Endothelial cell of umbilical vein (primary cell): ENCODE data around the gene HNMT. TPM values are rescaled to one million over a fixed set of nuclear protein-coding genes. Genes with fewer than 3 reads are reported as not detected.

Experiments
- BruUV-seq: library from RNA; stranded (reverse); fragments of 400-500 nt; replicated peaks from 2 replicates; lab custom pipeline; 2021; lab: Mats Ljungman, UMichigan
- CTCF ChIA-PET: fragments of 300-600, 350-600 bp; sonication (Branson Sonifier 250); formaldehyde crosslinking; loops from one replicate; lab custom pipeline; 2021; ENCODE audit warnings: antibody characterized with exemption, inconsistent platforms; lab: Charles Lee
- POLR2A ChIA-PET: fragments of 300-600, 350-600 bp; sonication (Branson Sonifier 250); formaldehyde crosslinking; loops from one replicate; lab custom pipeline; 2021; ENCODE audit warnings: antibody characterized with exemption, inconsistent platforms; lab: Charles Lee
- DNase-seq: peaks from one replicate; pipeline ENCODE4 v3.0.0-alpha.2; 2011; ENCODE audit warnings: low read depth, low spot score
- FAIRE-seq: peaks from 2 replicates; lab custom pipeline; 2011; peaks lifted over from hg19 to GRCh38; lab: Jason Lieb, UNC
- H2AFZ ChIP-seq: 2 replicates; pipeline ENCODE4 v1.6.0; 2012; ENCODE audit warnings: low read depth, low read length, control low read depth, inconsistent platforms
- H3K27ac ChIP-seq: 2 replicates; pipeline ENCODE4 v1.5.1; 2011; ENCODE audit warnings: low read depth, mild to moderate bottlenecking, control low read depth, low read length, moderate library complexity; ENCODE audit not compliant: insufficient read depth
- H3K27me3 ChIP-seq, 2 experiments: 2 replicates each; pipeline versions ENCODE4 v1.6.0 to v1.6.1; 2011; ENCODE audit warnings: low read length in 2 of 2, mixed read lengths in 1 of 2; ENCODE audit not compliant: control insufficient read depth in 2 of 2, insufficient read depth in 2 of 2
- H3K36me3 ChIP-seq, 2 experiments: 2 replicates in 1 of 2; 3 replicates in 1 of 2; pipeline ENCODE4 v1.5.1; 2011; ENCODE audit warnings: low read length in 2 of 2, mild to moderate bottlenecking in 1 of 2, moderate library complexity in 1 of 2; ENCODE audit not compliant: control insufficient read depth in 2 of 2, insufficient read depth in 2 of 2; ENCODE audit errors: extremely low read depth in 1 of 2
- H3K4me1 ChIP-seq: 3 replicates; pipeline ENCODE4 v1.5.1; 2011; ENCODE audit warnings: mild to moderate bottlenecking, low read length; ENCODE audit not compliant: control insufficient read depth, insufficient read depth; ENCODE audit errors: extremely low read depth
- H3K4me2 ChIP-seq: 2 replicates; pipeline ENCODE4 v1.6.1; 2011; ENCODE audit warnings: low read length, control low read depth, mixed read lengths; ENCODE audit not compliant: insufficient read depth
- H3K4me3 ChIP-seq, 3 experiments: fragments of 200-600 bp in 1 of 3; sonication (generic), shearing (Covaris generic) in 1 of 3; replicated peaks in 1 of 3; 2 replicates each; pipeline ENCODE4 v1.5.1; 2011 to 2016; ENCODE audit warnings: control low read depth in 3 of 3, low read length in 3 of 3, mild to moderate bottlenecking in 2 of 3, inconsistent platforms in 1 of 3, low read depth in 1 of 3, moderate library complexity in 1 of 3; ENCODE audit not compliant: insufficient read depth in 1 of 3
- H3K79me2 ChIP-seq: 2 replicates; pipeline ENCODE4 v1.6.0; 2012; ENCODE audit warnings: low read length, inconsistent platforms; ENCODE audit not compliant: control insufficient read depth, insufficient read depth
- H3K9ac ChIP-seq: replicated peaks from 2 replicates; pipeline ENCODE3; 2011; ENCODE audit warnings: low read length, control low read depth; ENCODE audit not compliant: insufficient read depth; ENCODE audit errors: extremely low read depth
- H3K9me1 ChIP-seq: replicated peaks from 3 replicates; pipeline ENCODE4 v1.6.0; 2011; ENCODE audit warnings: mild to moderate bottlenecking, low read length; ENCODE audit not compliant: control insufficient read depth, insufficient read depth; ENCODE audit errors: extremely low read depth
- H3K9me3 ChIP-seq: replicated peaks from 2 replicates; pipeline ENCODE4 v1.5.1; 2012; ENCODE audit warnings: low read length, inconsistent platforms; ENCODE audit not compliant: control insufficient read depth, insufficient read depth
- H4K20me1 ChIP-seq: replicated peaks from 2 replicates; pipeline ENCODE3; 2011; ENCODE audit warnings: mild to moderate bottlenecking, low read length; ENCODE audit not compliant: control insufficient read depth, insufficient read depth; ENCODE audit errors: extremely low read depth
- EZH2 ChIP-seq: IDR thresholded peaks from 2 replicates; pipeline ENCODE4 v1.6.1; 2012; ENCODE audit warnings: borderline replicate concordance, low read depth, mild to moderate bottlenecking, moderate library complexity, low read length, inconsistent platforms; ENCODE audit not compliant: severe bottlenecking
- FOS ChIP-seq: IDR thresholded peaks from 2 replicates; pipeline ENCODE4 v1.6.1; 2011; ENCODE audit warnings: mild to moderate bottlenecking, low read length, moderate library complexity, borderline replicate concordance; ENCODE audit not compliant: insufficient read depth
- GATA2 ChIP-seq: IDR thresholded peaks from 2 replicates; pipeline ENCODE4 v1.7.0; 2011; ENCODE audit warnings: low read depth, mild to moderate bottlenecking, moderate library complexity, mixed read lengths, low read length; ENCODE audit not compliant: insufficient read length, insufficient read depth
- JUN ChIP-seq: IDR thresholded peaks from 2 replicates; pipeline ENCODE4 v1.6.1; 2011; ENCODE audit warnings: borderline replicate concordance, low read depth; ENCODE audit not compliant: insufficient read length, insufficient read depth
- MYC ChIP-seq: IDR thresholded peaks from one replicate; pipeline ENCODE4 v1.6.1; 2011; ENCODE audit warnings: mild to moderate bottlenecking, low read depth, low read length
- POLR2A ChIP-seq: IDR thresholded peaks from 2 replicates; pipeline ENCODE4 v1.6.1; 2012; ENCODE audit warnings: low read depth, mild to moderate bottlenecking, control low read depth, low read length
- POLR2AphosphoS5 ChIP-seq: IDR thresholded peaks from 2 replicates; pipeline ENCODE4 v1.6.1; 2012; ENCODE audit warnings: low read depth, mild to moderate bottlenecking, control low read depth, low read length, moderate library complexity; ENCODE audit not compliant: insufficient read depth
- dilution Hi-C: fragments of 300-500 bp; cut with MboI; formaldehyde crosslinking; loops from one replicate; pipeline ENCODE4 v1.15.0; 2019; ENCODE audit warnings: low sequenced_read_pairs; ENCODE audit not compliant: extremely low pct_ligation_motif_present
- intact Hi-C: fragments of 100-400 bp; cut with micrococcal nuclease; formaldehyde crosslinking; loops from one replicate; pipeline ENCODE4 v1.10.0; 2022
- polyA plus RNA-seq, 4 experiments: library from polyadenylated mRNA; depleted of rRNA in 3 of 4; stranded (reverse) in 3 of 4; unstranded in 1 of 4; fragments of >200 nt; gene quantifications; 2 replicates each; pipeline versions ENCODE4 v1.2.1 to v1.2.3, GENCODE V29; 2011 to 2012; ENCODE audit warnings: missing spikeins in 1 of 4
- total RNA-seq: library from RNA; stranded (reverse); gene quantifications from 2 replicates; pipeline ENCODE4 v1.2.3, GENCODE V29; 2021
- TF ChIP-seq, protein P1 (sequence below), 2 donors: IDR thresholded peaks; 1 replicate in 1 of 2; 2 replicates in 1 of 2; pipeline ENCODE4 v1.5.1; 2011; ENCODE audit warnings: low read length in 2 of 2, mild to moderate bottlenecking in 2 of 2, moderate library complexity in 2 of 2, control low read depth in 1 of 2, inconsistent platforms in 1 of 2, low read depth in 1 of 2; ENCODE audit not compliant: insufficient read depth in 1 of 2; ENCODE audit errors: extremely low read depth in 1 of 2
- TF ChIP-seq, protein P2 (sequence below): IDR thresholded peaks from 2 replicates; pipeline ENCODE4 v1.6.1; 2011; ENCODE audit not compliant: insufficient read depth, insufficient read length

HNMT gene
- total and polyA plus RNA-seq, 2 donors (not counting 3 experiments of a cell fraction or from before 2014, with no cell fraction given) = 8.6 to 16.9 TPM

DNA sequence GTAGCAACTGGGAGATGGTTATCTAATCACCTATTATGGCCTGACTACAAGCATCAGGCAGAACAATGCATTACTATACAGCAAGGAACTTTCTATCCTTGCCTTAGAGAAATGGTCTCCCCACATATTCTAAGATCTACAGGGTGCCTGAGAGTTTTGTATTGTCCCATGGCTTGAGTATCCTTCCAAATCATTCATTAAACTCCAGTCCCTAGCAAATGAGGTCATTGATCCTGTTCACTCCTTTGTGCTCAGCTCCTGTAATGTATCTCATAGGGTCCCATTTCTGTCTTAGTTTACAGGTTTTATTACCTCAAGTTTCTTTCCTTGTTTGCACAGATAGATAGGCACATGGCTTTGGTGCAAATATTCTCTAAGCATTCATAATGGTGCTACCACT is 9.0 kb downstream of the HNMT start:
- no peaks in the 10 kb centered on the region for H3K36me3 ChIP-seq
- no peaks in the 10 kb centered on the region for H3K9me3 ChIP-seq
- FAIRE-seq = no peak
- no peak overlapping the region for H3K9ac ChIP-seq
- no peak overlapping the region for H3K27ac ChIP-seq
- TF ChIP-seq POLR2AphosphoS5 = no peak
- no peak for DNase-seq
- H4K20me1 ChIP-seq = no peaks in the 10 kb centered on the region
- H3K4me3 ChIP-seq = no peak overlapping the region
- CTCF ChIA-PET = no interaction called here
- H3K9me1 ChIP-seq = no peaks in the 10 kb centered on the region
- dilution Hi-C loops = no loop called here
- no TSS peak for BruUV-seq
- peaks cover 18% of the 10 kb centered on the region for H3K4me1 ChIP-seq
- H3K79me2 ChIP-seq = no peaks in the 10 kb centered on the region
- no peak overlapping the region for H2AFZ ChIP-seq
- intact Hi-C loops = no loop called here
- no peaks in the 10 kb centered on the region for H3K27me3 ChIP-seq
- no peak overlapping the region for H3K4me2 ChIP-seq
- POLR2A ChIA-PET = no interaction called here

DNA sequence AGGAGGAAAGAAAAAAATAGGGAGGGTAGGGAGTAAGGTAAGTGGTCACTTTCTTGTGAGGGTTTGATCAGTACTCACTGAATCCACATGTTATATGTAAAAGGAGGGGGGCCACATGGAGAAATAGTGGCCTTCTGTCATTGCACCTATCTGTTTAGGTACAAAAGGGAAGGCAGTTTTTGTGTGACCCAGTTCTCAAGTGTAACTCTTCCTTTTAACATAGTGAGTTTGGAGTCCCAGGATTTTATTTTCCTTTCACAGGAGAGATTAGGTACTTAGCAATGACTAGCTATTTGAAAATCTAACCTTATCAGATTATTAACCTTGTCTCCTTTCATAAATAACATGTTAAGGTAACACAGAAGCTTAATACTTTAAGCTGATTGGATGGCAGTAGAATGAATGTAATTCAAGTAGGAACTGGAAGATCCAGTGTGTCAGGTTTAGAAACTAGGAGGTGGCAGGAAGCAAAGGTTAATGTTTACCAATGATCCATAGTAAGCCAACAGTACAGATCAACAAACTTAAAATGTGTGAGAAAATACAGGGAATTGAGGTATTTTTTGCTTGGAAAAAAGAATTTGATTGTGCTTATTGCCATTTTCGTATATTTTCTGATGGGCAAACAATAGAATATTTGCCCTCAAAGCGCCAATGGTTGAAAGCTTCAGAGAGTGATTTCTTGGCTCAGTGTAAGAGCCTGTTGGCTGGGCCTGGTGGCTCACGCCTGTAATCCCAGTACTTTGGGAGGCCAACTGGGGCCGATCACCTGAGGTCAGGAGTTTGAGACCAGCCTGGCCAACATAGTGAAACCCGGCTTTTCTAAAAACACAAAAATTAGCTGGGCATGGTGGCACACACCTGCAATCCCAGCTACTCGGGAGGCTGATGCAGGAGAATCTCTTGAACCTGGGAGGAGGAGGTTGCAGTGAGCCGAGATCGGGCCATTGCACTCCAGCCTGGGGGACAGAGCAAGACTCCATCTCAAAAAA is 11.3 kb downstream of the HNMT start:
- FAIRE-seq (no peak), DNase-seq (no peak)
- ChIA-PET CTCF (interaction anchor here (0.7 kb wide), 1 partner anchor 18 kb away, joined by 3 read pairs; no protein-coding TSS in a partner anchor), POLR2A (no interaction called here)
- no peak for TF ChIP-seq EZH2
- no peak for TF ChIP-seq MYC
- TF ChIP-seq JUN = no peak
- TF ChIP-seq, protein P1, sequence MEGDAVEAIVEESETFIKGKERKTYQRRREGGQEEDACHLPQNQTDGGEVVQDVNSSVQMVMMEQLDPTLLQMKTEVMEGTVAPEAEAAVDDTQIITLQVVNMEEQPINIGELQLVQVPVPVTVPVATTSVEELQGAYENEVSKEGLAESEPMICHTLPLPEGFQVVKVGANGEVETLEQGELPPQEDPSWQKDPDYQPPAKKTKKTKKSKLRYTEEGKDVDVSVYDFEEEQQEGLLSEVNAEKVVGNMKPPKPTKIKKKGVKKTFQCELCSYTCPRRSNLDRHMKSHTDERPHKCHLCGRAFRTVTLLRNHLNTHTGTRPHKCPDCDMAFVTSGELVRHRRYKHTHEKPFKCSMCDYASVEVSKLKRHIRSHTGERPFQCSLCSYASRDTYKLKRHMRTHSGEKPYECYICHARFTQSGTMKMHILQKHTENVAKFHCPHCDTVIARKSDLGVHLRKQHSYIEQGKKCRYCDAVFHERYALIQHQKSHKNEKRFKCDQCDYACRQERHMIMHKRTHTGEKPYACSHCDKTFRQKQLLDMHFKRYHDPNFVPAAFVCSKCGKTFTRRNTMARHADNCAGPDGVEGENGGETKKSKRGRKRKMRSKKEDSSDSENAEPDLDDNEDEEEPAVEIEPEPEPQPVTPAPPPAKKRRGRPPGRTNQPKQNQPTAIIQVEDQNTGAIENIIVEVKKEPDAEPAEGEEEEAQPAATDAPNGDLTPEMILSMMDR (IDR thresholded peaks at IDR 0.05; ENCODE audit: extremely low read depth in 1 of 2, insufficient read depth in 1 of 2, low read depth in 1 of 2, low read length in 2 of 2) = no peak
- TF ChIP-seq, protein P2, sequence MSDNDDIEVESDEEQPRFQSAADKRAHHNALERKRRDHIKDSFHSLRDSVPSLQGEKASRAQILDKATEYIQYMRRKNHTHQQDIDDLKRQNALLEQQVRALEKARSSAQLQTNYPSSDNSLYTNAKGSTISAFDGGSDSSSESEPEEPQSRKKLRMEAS = no peak
- no peak for TF ChIP-seq POLR2AphosphoS5
- no peak for TF ChIP-seq GATA2
- no peak for TF ChIP-seq POLR2A
- no peak for TF ChIP-seq FOS
- H3K36me3 ChIP-seq = no peaks in the 10 kb centered on the region
- no peaks in the 10 kb centered on the region for H3K9me1 ChIP-seq
- H2AFZ ChIP-seq = no peak overlapping the region
- no peaks in the 10 kb centered on the region for H3K9me3 ChIP-seq
- no peaks in the 10 kb centered on the region for H3K4me1 ChIP-seq
- H3K27me3 ChIP-seq = no peaks in the 10 kb centered on the region
- no peaks in the 10 kb centered on the region for H3K79me2 ChIP-seq
- H3K4me2 ChIP-seq = no peak overlapping the region
- intact Hi-C loops (no loop called here), dilution Hi-C loops (no loop called here)
- no TSS peak for BruUV-seq
- no peak overlapping the region for H3K4me3 ChIP-seq
- H3K9ac ChIP-seq = no peak overlapping the region
- no peak overlapping the region for H3K27ac ChIP-seq
- H4K20me1 ChIP-seq = no peaks in the 10 kb centered on the region
